Posterior vena cava (tissue), 2 donors: ENCODE measurements around the gene MCCC1. TPM values are rescaled to one million over a fixed set of nuclear protein-coding genes. Genes with fewer than 3 reads are reported as not detected.

Experiments used
- DNase-seq: peaks from one replicate; pipeline ENCODE4 v3.0.0-alpha.2; 2020; ENCODE audit warnings: low spot score
- intact Hi-C, 2 donors: fragments of 100-400 bp; cut with DNase I; formaldehyde crosslinking; loops; one replicate each; pipeline versions ENCODE4 v1.14.1 to v1.14.2; 2022 to 2023
- total RNA-seq, 2 donors: library from RNA; stranded (reverse); fragmentation: NEBNext Ultra II Directional; extraction: Animal tissue kit (Norgen Biotek cat#: 25700); gene quantifications; one replicate each; pipeline ENCODE4 v1.2.1, GENCODE V29; 2021
- donor health status: DM: yes; HTN: yes; CAD: no.
- donor health status: DM: yes; HTN: yes; CAD: no.

Gene MCCC1
- total RNA-seq, 2 donors from 2014 or later: 15.7 to 16.5 TPM

DNA sequence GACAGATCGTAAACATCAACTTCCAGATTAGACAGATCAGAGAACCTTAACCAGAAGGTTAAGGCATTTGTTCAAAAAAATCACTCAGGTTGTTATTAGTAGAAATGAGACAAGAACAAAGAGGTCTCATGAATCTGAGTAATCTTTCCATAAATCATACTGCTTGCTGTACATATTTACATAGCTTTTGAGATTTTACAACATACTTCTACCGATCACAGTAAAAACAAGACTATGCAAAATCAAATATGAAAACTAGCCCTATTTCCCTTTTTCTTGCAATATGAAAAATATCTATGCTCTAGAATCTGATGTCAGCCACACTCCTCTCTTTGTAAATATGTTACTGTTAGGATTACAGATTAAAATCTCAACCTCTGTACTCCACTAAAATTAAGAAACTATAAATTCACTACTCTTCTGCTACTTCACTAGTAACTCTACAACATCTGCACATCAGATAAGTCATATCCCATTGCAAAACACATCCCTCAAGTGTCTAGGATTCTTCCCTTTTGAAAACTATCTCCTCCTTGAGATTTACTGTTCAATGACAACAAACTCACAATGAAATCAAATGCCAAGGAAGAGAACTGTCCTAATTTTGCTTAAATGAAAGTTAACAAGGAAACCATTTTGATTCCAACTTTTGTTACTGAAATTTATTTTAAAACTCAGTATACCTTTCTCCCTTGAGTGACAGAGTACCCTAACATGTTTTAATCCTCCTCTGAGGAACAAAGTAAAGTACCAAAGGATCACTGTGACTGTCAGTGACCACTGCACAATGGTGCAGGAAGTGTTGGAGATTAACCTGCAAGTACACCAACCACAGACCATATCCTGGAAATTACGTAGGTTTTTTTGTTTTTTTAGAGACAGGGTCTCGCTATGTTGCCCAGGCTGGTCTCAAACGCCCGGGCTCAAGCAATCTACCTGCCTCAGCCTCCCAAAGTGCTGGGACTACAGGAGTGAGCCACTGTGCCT is 131.8 kb downstream of the MCCC1 start:
- DNase-seq: no peak
- intact Hi-C loops: loop anchor here in 1 of 2 donors (5.0 kb wide), 1 partner anchor 1920 kb away; no protein-coding TSS in a partner anchor

- intact Hi-C loops: loop anchor here in 1 of 2 donors (5.0 kb wide), 1 partner anchor 1919 kb away; no protein-coding TSS in a partner anchor
- no peak for DNase-seq
Observed at GRCh38 chr3:182965861-182966366, 133.4 kb downstream of the MCCC1 start.

Other genes starting within 250 kb of the MCCC1 start
- gene DCUN1D1, start 119.0 kb downstream of the MCCC1 start, total RNA-seq: 10 to 100 TPM; 46.3 to 52.3 TPM
- under 1 TPM; 0.14 to 0.43 TPM for gene LAMP3, start 63.2 kb upstream of the MCCC1 start, total RNA-seq
- 10 to 100 TPM in 1 of 2 donors, 1 to 10 TPM in 1; 5.5 to 11.2 TPM for gene B3GNT5, start 153.8 kb upstream of the MCCC1 start, total RNA-seq